Muscle of leg (tissue), 11 donors: Measurements from ENCODE around the gene SETX. TPM values are rescaled to one million over a fixed set of nuclear protein-coding genes. Genes with fewer than 3 reads are reported as not detected.
"Not testable (repeated sequence)": the region's sequence is repeated elsewhere in the genome, so short reads cannot be mapped to it uniquely, and the experiment has no call there.

Source experiments
- DNase-seq: peaks from one replicate; pipeline ENCODE4 v3.0.0; 2013
- H3K27ac ChIP-seq: one replicate; pipeline ENCODE4 v1.5.1; 2013; ENCODE audit warnings: mild to moderate bottlenecking, low read length, control low read depth
- H3K27me3 ChIP-seq: one replicate; pipeline ENCODE4 v1.6.1; 2013; ENCODE audit warnings: low read length; ENCODE audit not compliant: control insufficient read depth, insufficient read depth
- H3K36me3 ChIP-seq: one replicate; pipeline ENCODE4 v1.6.1; 2013; ENCODE audit warnings: low read length; ENCODE audit not compliant: control insufficient read depth, insufficient read depth
- H3K4me1 ChIP-seq: one replicate; pipeline ENCODE4 v1.6.1; 2013; ENCODE audit warnings: low read length; ENCODE audit not compliant: control insufficient read depth, insufficient read depth
- H3K4me3 ChIP-seq: one replicate; pipeline ENCODE4 v1.5.1; 2013; ENCODE audit warnings: low read length, control low read depth
- H3K9me3 ChIP-seq: replicated peaks from 2 replicates; pipeline ENCODE4 v1.6.1; 2013; ENCODE audit warnings: low read depth, low read length; ENCODE audit not compliant: control insufficient read depth
- WGBS: methylation state at CpG from one replicate; pipeline ENCODE4 v1.1.5; 2013; ENCODE audit warnings: missing lambda C conversion rate; ENCODE audit not compliant: insufficient coverage; 5-methylcytosine and 5-hydroxymethylcytosine counted together
- polyA plus RNA-seq, 8 donors: library from polyadenylated mRNA; unstranded; fragments of 120-200 nt; gene quantifications; one replicate each; pipeline versions ENCODE4 v1.2.1 to v1.2.3, GENCODE V29; 2013; ENCODE audit warnings: inconsistent platforms in 1 of 8, low replicate concordance in 1 of 8; ENCODE audit not compliant: insufficient read length in 8 of 8, insufficient read depth in 1 of 8
- total RNA-seq: library from RNA; stranded (reverse); fragments of 120-200 nt; gene quantifications from one replicate; pipeline ENCODE4 v1.2.4, GENCODE V29; 2013

The SETX gene
- total and polyA plus RNA-seq, 9 donors = 24.4 to 37.5 (median 29.7) TPM

DNA sequence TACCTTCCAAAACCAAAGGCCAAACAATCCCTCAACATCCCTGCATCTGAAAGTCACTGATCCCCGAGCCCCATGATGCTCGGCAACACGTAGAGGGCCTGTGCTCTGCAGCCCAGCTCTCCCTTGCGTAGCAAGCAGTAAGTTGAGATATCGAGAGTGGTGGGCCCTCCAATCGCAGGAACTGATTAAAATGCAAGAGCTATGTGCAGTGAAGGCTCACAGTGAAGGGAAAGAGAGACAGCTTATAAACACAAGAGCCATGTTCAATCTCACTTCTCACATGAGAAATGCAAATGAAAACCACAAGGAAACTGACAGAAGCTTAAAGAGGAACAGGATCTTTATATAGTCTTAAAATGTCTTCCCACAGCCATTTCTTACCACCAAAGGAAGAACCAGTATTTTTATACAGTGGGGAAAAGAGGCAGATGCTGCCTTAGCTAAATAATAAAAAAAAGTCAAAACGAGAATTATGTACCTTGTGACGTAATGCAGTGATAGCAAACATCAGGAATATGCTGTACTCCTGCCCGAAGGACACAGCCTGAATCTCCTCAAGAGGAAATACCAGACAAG lies 27.3 kb upstream of the SETX start:
- Histone ChIP-seq H3K9me3 (no peaks in the 10 kb centered on the region), H3K36me3 (peaks cover 40% of the 10 kb centered on the region), H3K27me3 (no peaks in the 10 kb centered on the region), H3K4me3 (no peak overlapping the region), H3K4me1 (no peaks in the 10 kb centered on the region), H3K27ac (peak overlapping the region; percentile 38)
- 100% methylated on average over 2 of the region's 9 CpGs for WGBS
- DNase-seq = peak; percentile 35

- not testable (repeated sequence) for H3K27me3 ChIP-seq, H3K27ac ChIP-seq, H3K9me3 ChIP-seq, H3K4me3 ChIP-seq, H3K4me1 ChIP-seq, DNase-seq
- H3K36me3 ChIP-seq = peaks cover 39% of the 10 kb centered on the region
- WGBS = 97% methylated on average over 3 of the region's 3 CpGs
These were observed 23.6 kb upstream of the SETX start for GRCh38 chr9:132378416-132378815.

GRCh38 chr9:132377769-132378168 lies 23.0 kb upstream of the SETX start:
- H3K36me3 ChIP-seq = peaks cover 39% of the 10 kb centered on the region

GRCh38 chr9:132372177-132373095 lies 17.6 kb upstream of the SETX start:
- H3K36me3 ChIP-seq = peaks cover 16% of the 10 kb centered on the region
- no peaks in the 10 kb centered on the region for H3K27me3 ChIP-seq
- H3K9me3 ChIP-seq = no peaks in the 10 kb centered on the region
- H3K27ac ChIP-seq = peak overlapping the region; percentile 79
- DNase-seq = peak; percentile 83
- no peak overlapping the region for H3K4me3 ChIP-seq
- WGBS = 56% methylated on average over 9 of the region's 14 CpGs
- H3K4me1 ChIP-seq = peaks cover 6% of the 10 kb centered on the region

More at GRCh38 chr9:132377769-132378168, 23.0 kb upstream of the SETX start:
- DNase-seq, H3K9me3 ChIP-seq, H3K27me3 ChIP-seq, H3K4me3 ChIP-seq, H3K27ac ChIP-seq, H3K4me1 ChIP-seq: not testable (repeated sequence)
- 100% methylated on average over 2 of the region's 2 CpGs for WGBS

DNA sequence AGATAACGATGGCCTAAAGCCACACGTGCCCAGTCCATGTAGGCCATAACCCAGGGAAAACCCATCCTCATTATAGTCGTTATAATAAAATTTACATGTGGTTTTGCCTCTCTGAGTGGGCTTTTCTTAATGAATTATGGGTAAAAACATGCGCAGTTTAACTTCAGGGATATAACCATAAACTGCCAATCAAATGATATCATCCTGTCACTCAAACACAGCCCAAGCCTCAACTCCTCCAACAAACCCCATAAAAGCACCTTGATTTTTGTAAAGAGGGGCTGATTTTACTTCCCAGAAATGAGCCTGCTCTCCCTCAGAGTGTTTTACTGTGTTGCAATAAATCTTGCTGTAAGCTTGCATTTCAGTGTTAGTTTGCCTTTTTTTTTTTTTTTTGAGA lies 15.8 kb upstream of the SETX start:
- no peak overlapping the region for H3K4me3 ChIP-seq
- no peaks in the 10 kb centered on the region for H3K27me3 ChIP-seq
- H3K9me3 ChIP-seq = no peaks in the 10 kb centered on the region
- no CpG with 5 or more reads among the region's 4 CpGs for WGBS
- H3K4me1 ChIP-seq = peaks cover 6% of the 10 kb centered on the region
- no peak for DNase-seq
- H3K36me3 ChIP-seq = no peaks in the 10 kb centered on the region
- H3K27ac ChIP-seq = no peak overlapping the region

DNA sequence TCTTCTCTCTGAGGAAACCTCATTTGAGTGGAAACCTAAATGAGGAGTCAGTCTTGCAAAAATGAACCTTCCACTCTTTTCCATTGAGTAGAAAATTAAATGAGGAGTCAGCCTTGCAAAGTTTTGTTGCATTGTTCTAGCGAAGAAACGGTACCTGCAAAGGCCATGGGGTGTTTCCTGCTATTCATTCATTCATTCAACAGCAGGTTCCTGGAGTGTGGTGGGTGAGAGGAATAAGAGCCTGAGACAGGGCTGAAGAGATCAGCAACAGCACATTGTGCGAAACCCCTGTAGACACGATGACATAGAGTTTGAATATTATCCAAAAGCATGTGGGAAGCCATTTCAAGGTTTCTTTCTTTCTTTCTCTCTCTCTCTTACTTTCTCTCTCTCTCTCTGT lies 14.6 kb upstream of the SETX start:
- Histone ChIP-seq H3K4me3 (no peak overlapping the region), H3K9me3 (no peaks in the 10 kb centered on the region), H3K36me3 (no peaks in the 10 kb centered on the region), H3K27ac (peak overlapping the region; percentile 3), H3K27me3 (no peaks in the 10 kb centered on the region), H3K4me1 (peaks cover 6% of the 10 kb centered on the region)
- DNase-seq = no peak
- no CpG with 5 or more reads among the region's 4 CpGs for WGBS

GRCh38 chr9:132367613-132368313 lies 13.0 kb upstream of the SETX start:
- Histone ChIP-seq H3K4me3 (no peak overlapping the region), H3K27ac (no peak overlapping the region), H3K4me1 (peaks cover 2% of the 10 kb centered on the region), H3K27me3 (no peaks in the 10 kb centered on the region), H3K9me3 (no peaks in the 10 kb centered on the region), H3K36me3 (no peaks in the 10 kb centered on the region)
- 16% methylated on average over 6 of the region's 13 CpGs for WGBS
- no peak for DNase-seq

GRCh38 chr9:132366481-132366880 lies 11.7 kb upstream of the SETX start:
- Histone ChIP-seq H3K36me3 (no peaks in the 10 kb centered on the region), H3K27ac (no peak overlapping the region), H3K9me3 (no peaks in the 10 kb centered on the region), H3K4me3 (no peak overlapping the region), H3K4me1 (no peaks in the 10 kb centered on the region), H3K27me3 (no peaks in the 10 kb centered on the region)
- 82% methylated on average over 4 of the region's 4 CpGs for WGBS
- DNase-seq = no peak

DNA sequence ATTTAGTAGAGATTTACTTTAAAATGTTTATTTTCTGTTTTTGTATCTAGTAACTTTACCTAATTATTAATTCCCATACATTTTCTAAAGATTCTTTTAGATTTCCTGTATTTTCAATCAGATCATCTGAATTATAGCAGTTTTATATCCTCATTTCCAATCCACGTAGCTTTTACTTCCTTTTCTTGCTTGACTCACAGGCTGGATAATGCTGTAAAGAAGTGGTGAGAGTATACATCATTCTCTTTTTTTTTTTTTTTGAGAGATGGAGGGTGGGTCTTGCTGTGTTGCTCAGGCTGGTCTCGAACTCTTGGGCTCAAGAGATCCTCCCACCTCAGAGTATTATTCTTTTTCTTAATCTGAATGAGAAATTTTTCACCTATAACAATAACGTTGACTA lies 11.2 kb upstream of the SETX start:
- DNase-seq = no peak
- WGBS = no CpG with 5 or more reads among the region's 3 CpGs
- no peaks in the 10 kb centered on the region for H3K9me3 ChIP-seq
- no peaks in the 10 kb centered on the region for H3K27me3 ChIP-seq
- no peaks in the 10 kb centered on the region for H3K4me1 ChIP-seq
- H3K36me3 ChIP-seq = no peaks in the 10 kb centered on the region
- H3K27ac ChIP-seq = no peak overlapping the region
- no peak overlapping the region for H3K4me3 ChIP-seq

DNA sequence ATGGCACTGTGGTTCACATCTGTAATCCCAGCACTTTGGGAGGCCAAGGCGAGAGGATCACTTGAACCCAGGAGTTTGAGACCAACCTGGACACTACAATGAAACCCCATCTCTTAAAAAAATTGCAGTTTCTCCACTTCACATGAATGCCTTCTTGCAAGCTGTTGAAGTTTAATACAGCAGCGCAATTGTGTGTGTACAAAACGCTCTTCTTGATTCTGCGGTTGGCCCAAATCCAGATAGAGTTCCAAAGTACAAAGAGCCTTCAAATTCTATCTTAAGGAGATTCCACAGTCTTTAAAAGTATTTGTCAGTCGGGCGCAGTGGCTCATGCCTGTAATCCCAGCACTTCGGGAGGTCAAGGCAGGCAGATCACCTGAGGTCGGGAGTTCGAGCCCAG lies 9.3 kb upstream of the SETX start:
- H3K27me3 ChIP-seq = no peaks in the 10 kb centered on the region
- no peak overlapping the region for H3K4me3 ChIP-seq
- H3K27ac ChIP-seq = no peak overlapping the region
- WGBS = 86% methylated on average over 8 of the region's 9 CpGs
- no peaks in the 10 kb centered on the region for H3K4me1 ChIP-seq
- no peaks in the 10 kb centered on the region for H3K9me3 ChIP-seq
- DNase-seq = no peak
- H3K36me3 ChIP-seq = no peaks in the 10 kb centered on the region
